Liver (tissue), 9 donors: Measurements from ENCODE around the gene SLC25A33. TPM values are rescaled to one million over a fixed set of nuclear protein-coding genes. Genes with fewer than 3 reads are reported as not detected.
A peak's percentile ranks its signal among the peaks of the same experiment; 100 is the strongest.

ENCODE experiments used
- DNase-seq: peaks from one replicate; pipeline ENCODE4 v3.0.0-alpha.2; 2017; ENCODE audit warnings: low spot score
- H3K27ac ChIP-seq, 2 donors: one replicate each; pipeline ENCODE4 v1.7.0; 2013; ENCODE audit warnings: inconsistent platforms in 2 of 2, low read length in 2 of 2, control low read depth in 1 of 2, low read depth in 1 of 2, mild to moderate bottlenecking in 1 of 2
- H3K27me3 ChIP-seq, 4 donors: one replicate each; pipeline versions ENCODE4 v1.6.1 to v1.7.0; 2013; ENCODE audit warnings: low read length in 3 of 4, inconsistent platforms in 1 of 4, mild to moderate bottlenecking in 1 of 4, moderate library complexity in 1 of 4; ENCODE audit not compliant: control insufficient read depth in 4 of 4, insufficient read depth in 4 of 4
- H3K36me3 ChIP-seq, 4 donors: one replicate each; pipeline versions ENCODE4 v1.6.1 to v1.7.0; 2013; ENCODE audit warnings: low read length in 3 of 4, mild to moderate bottlenecking in 3 of 4, low read depth in 1 of 4, moderate library complexity in 1 of 4; ENCODE audit not compliant: control insufficient read depth in 4 of 4, insufficient read depth in 3 of 4
- H3K4me1 ChIP-seq, 4 donors: one replicate each; pipeline versions ENCODE4 v1.6.1 to v1.7.0; 2013; ENCODE audit warnings: low read length in 3 of 4, mild to moderate bottlenecking in 3 of 4, moderate library complexity in 1 of 4; ENCODE audit not compliant: control insufficient read depth in 4 of 4, insufficient read depth in 4 of 4
- H3K4me3 ChIP-seq, 3 donors: one replicate each; pipeline versions ENCODE4 v1.6.1 to v1.7.0; 2013; ENCODE audit warnings: low read length in 3 of 3, control low read depth in 1 of 3, low read depth in 1 of 3, mild to moderate bottlenecking in 1 of 3
- H3K9ac ChIP-seq, 2 donors: one replicate each; pipeline ENCODE4 v1.7.0; 2013; ENCODE audit warnings: low read length in 2 of 2, mild to moderate bottlenecking in 2 of 2, moderate library complexity in 2 of 2, control low read depth in 1 of 2, low read depth in 1 of 2
- H3K9me3 ChIP-seq, 4 donors: one replicate each; pipeline versions ENCODE4 v1.6.1 to v1.7.0; 2013; ENCODE audit warnings: low read length in 3 of 4; ENCODE audit not compliant: control insufficient read depth in 4 of 4
- ATF3 ChIP-seq: IDR thresholded peaks from 2 replicates; pipeline ENCODE4 v1.6.1; 2016; ENCODE audit warnings: antibody characterized with exemption
- EGR1 ChIP-seq, 2 donors: IDR thresholded peaks; 2 replicates each; pipeline ENCODE4 v1.6.1; 2016 to 2018; ENCODE audit warnings: antibody characterized with exemption in 2 of 2, low read depth in 2 of 2
- FOXA1 ChIP-seq: IDR thresholded peaks from 2 replicates; pipeline ENCODE4 v1.6.1; 2016; ENCODE audit warnings: antibody characterized with exemption
- FOXA2 ChIP-seq: IDR thresholded peaks from 2 replicates; pipeline ENCODE4 v1.6.1; 2016; ENCODE audit warnings: antibody characterized with exemption
- GABPA ChIP-seq, 2 donors: IDR thresholded peaks in 1 of 2; conservative IDR thresholded peaks in 1 of 2; 2 replicates each; pipeline ENCODE4 v1.6.1; 2016; ENCODE audit warnings: antibody characterized with exemption in 2 of 2, mild to moderate bottlenecking in 1 of 2, moderate library complexity in 1 of 2
- HNF4A ChIP-seq, 2 donors: conservative IDR thresholded peaks; 2 replicates each; pipeline ENCODE4 v1.6.1; 2016; ENCODE audit warnings: antibody characterized with exemption in 2 of 2, mild to moderate bottlenecking in 2 of 2
- JUND ChIP-seq, 2 donors: IDR thresholded peaks; 2 replicates each; pipeline ENCODE4 v1.6.1; 2016; ENCODE audit warnings: antibody characterized with exemption in 2 of 2
- MAX ChIP-seq: IDR thresholded peaks from 2 replicates; pipeline ENCODE4 v1.6.1; 2016; ENCODE audit warnings: antibody characterized with exemption
- NR2F2 ChIP-seq: IDR thresholded peaks from 2 replicates; pipeline ENCODE4 v1.6.1; 2016; ENCODE audit warnings: antibody characterized with exemption
- RAD21 ChIP-seq, 2 donors: IDR thresholded peaks; 2 replicates each; pipeline ENCODE4 v1.6.1; 2016; ENCODE audit warnings: antibody characterized with exemption in 2 of 2, mild to moderate bottlenecking in 2 of 2
- RXRA ChIP-seq, 2 donors: IDR thresholded peaks; 2 replicates each; pipeline ENCODE4 v1.6.1; 2017 to 2018; ENCODE audit warnings: antibody characterized with exemption in 2 of 2, mild to moderate bottlenecking in 1 of 2
- SP1 ChIP-seq: IDR thresholded peaks from 2 replicates; pipeline ENCODE4 v1.6.1; 2018; ENCODE audit warnings: antibody characterized with exemption, mild to moderate bottlenecking
- TAF1 ChIP-seq: conservative IDR thresholded peaks from 2 replicates; pipeline ENCODE4 v1.6.1; 2016; ENCODE audit warnings: antibody characterized with exemption, mild to moderate bottlenecking
- YY1 ChIP-seq: IDR thresholded peaks from 2 replicates; pipeline ENCODE4 v1.6.1; 2016; ENCODE audit warnings: antibody characterized with exemption, mild to moderate bottlenecking
- WGBS: extraction: QIAGEN DNeasy Blood & Tissue Kit; methylation state at CpG from one replicate; pipeline ENCODE4 v1.1.7; 2013; 5-methylcytosine and 5-hydroxymethylcytosine counted together
- polyA plus RNA-seq, 2 donors: library from polyadenylated mRNA; stranded (reverse) in 1 of 2; unstranded in 1 of 2; fragments of 200-250 nt in 1 of 2; fragments of >200 nt in 1 of 2; fragmentation: Nextera tagmentation in 1 of 2; extraction: Ambion mirVana in 1 of 2; gene quantifications; one replicate each; pipeline versions ENCODE4 v1.2.1 to v1.2.3, GENCODE V29; 2013 to 2015
- total RNA-seq, 2 donors: library from RNA; depleted of rRNA; stranded (reverse); fragments of >200 nt; gene quantifications; one replicate each; pipeline ENCODE4 v1.2.3, GENCODE V29; 2014
- TF ChIP-seq, protein P1 (sequence below): IDR thresholded peaks from 2 replicates; pipeline ENCODE4 v1.6.1; 2016; ENCODE audit warnings: antibody characterized with exemption
- TF ChIP-seq, protein P2 (sequence below): fragments of 150-350 bp; IDR thresholded peaks from 2 replicates; pipeline ENCODE4 v1.5.1; 2017; ENCODE audit warnings: improper control_type of control experiment, low read depth, low read length; ENCODE audit not compliant: missing input control
- TF ChIP-seq, protein P3 (sequence below): IDR thresholded peaks from 2 replicates; pipeline ENCODE4 v1.6.1; 2016; ENCODE audit warnings: antibody characterized with exemption, mild to moderate bottlenecking
- donor health status: healthy.
- donor health status: healthy.
- donor health status: healthy.
- donor health status: healthy.
- donor health status: healthy.

The SLC25A33 gene
- total and polyA plus RNA-seq, 4 donors, result 6.9 to 19.1 (median 10.7) TPM

DNA sequence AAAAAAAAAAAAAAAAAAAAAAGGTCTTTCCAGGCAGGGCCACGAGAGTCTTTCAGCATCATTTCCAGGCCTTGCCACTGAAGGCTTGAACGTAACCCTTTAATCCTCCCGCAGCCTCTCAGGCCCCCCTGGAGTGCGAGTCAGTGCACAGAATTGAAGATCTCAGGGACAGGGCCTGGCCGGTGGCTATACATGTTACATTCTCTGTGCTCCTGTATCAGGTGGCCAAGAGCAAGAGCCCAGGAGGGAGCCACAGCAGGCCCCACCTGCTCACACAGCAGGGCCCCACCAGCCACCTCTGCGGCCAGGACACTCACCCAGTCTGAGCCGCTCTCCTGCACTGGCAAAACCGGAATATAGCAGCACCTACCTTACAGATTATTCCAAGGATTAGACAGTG, 34.1 kb upstream of the SLC25A33 start (continued):
- no peak for TF ChIP-seq YY1
- TF ChIP-seq RAD21 (IDR thresholded peaks at IDR 0.05), result no peak
- TF ChIP-seq FOXA1, result no peak
- TF ChIP-seq GABPA (IDR thresholded peaks at IDR 0.05 in 1 of 2, conservative IDR thresholded peaks at IDR 0.05 in 1 of 2), result no peak
- no peak for TF ChIP-seq MAX
- TF ChIP-seq RXRA (IDR thresholded peaks at IDR 0.05), result no peak
- TF ChIP-seq, protein P1, sequence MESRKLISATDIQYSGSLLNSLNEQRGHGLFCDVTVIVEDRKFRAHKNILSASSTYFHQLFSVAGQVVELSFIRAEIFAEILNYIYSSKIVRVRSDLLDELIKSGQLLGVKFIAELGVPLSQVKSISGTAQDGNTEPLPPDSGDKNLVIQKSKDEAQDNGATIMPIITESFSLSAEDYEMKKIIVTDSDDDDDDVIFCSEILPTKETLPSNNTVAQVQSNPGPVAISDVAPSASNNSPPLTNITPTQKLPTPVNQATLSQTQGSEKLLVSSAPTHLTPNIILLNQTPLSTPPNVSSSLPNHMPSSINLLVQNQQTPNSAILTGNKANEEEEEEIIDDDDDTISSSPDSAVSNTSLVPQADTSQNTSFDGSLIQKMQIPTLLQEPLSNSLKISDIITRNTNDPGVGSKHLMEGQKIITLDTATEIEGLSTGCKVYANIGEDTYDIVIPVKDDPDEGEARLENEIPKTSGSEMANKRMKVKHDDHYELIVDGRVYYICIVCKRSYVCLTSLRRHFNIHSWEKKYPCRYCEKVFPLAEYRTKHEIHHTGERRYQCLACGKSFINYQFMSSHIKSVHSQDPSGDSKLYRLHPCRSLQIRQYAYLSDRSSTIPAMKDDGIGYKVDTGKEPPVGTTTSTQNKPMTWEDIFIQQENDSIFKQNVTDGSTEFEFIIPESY, result no peak
- no peak for TF ChIP-seq HNF4A (conservative IDR thresholded peaks at IDR 0.05)

- 44% methylated on average over 8 of the region's 8 CpGs for WGBS
- Histone ChIP-seq H3K27ac (no peak overlapping the region), H3K9me3 (no peaks in the 10 kb centered on the region), H3K4me1 (peaks cover 0 to 23% (median 14%) of the 10 kb centered on the region in 4 donors), H3K36me3 (no peaks in the 10 kb centered on the region), H3K4me3 (no peak overlapping the region), H3K9ac (no peak overlapping the region), H3K27me3 (no peaks in the 10 kb centered on the region)
- TF ChIP-seq JUND (IDR thresholded peaks at IDR 0.05) (peak in 1 of 2 donors; percentile 31), RAD21 (IDR thresholded peaks at IDR 0.05) (peak in 1 of 2 donors; percentile 21), HNF4A (conservative IDR thresholded peaks at IDR 0.05) (peak; percentile 19 to 56), RXRA (IDR thresholded peaks at IDR 0.05) (peak; percentile 28 to 70), YY1 (no peak), NR2F2 (no peak)
- TF ChIP-seq, protein P1, result no peak
- no peak for DNase-seq
Observed at GRCh38 chr1:9506901-9507300, 32.4 kb upstream of the SLC25A33 start.

DNA sequence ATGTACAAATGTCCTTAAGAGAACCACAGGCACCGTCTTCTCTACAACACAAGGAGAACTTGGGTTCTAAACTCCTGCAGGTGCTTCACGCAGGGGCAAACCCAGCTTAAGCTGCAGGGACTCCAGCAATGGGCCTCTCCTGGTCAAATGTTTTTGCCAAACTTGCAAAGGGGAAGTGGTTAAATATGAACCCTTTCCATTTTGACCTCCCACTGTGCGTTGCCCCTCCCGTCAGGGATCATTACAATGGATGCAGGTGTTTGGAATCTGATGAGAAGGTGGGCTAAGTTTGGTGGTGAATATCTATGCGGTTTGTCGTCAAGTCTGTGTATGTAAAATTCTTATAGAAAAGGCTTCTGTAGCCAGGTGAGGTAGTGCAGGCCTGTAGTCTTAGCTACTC, 29.1 kb upstream of the SLC25A33 start:
- Histone ChIP-seq H3K4me1 (peaks cover 0 to 17% (median 9%) of the 10 kb centered on the region in 4 donors), H3K9me3 (no peaks in the 10 kb centered on the region), H3K4me3 (no peak overlapping the region), H3K36me3 (no peaks in the 10 kb centered on the region), H3K27me3 (no peaks in the 10 kb centered on the region), H3K27ac (no peak overlapping the region), H3K9ac (no peak overlapping the region)
- no peak for DNase-seq
- 96% methylated on average over 6 of the region's 6 CpGs for WGBS
- TF ChIP-seq HNF4A (conservative IDR thresholded peaks at IDR 0.05) (no peak), FOXA1 (no peak), YY1 (no peak), TAF1 (no peak), MAX (no peak), JUND (IDR thresholded peaks at IDR 0.05) (no peak), SP1 (no peak), EGR1 (IDR thresholded peaks at IDR 0.05; ENCODE audit: low read depth in 2 of 2) (no peak), ATF3 (no peak), RAD21 (IDR thresholded peaks at IDR 0.05) (no peak), RXRA (IDR thresholded peaks at IDR 0.05) (no peak), FOXA2 (no peak), NR2F2 (no peak)
- TF ChIP-seq, protein P1, result no peak
- TF ChIP-seq, protein P2, sequence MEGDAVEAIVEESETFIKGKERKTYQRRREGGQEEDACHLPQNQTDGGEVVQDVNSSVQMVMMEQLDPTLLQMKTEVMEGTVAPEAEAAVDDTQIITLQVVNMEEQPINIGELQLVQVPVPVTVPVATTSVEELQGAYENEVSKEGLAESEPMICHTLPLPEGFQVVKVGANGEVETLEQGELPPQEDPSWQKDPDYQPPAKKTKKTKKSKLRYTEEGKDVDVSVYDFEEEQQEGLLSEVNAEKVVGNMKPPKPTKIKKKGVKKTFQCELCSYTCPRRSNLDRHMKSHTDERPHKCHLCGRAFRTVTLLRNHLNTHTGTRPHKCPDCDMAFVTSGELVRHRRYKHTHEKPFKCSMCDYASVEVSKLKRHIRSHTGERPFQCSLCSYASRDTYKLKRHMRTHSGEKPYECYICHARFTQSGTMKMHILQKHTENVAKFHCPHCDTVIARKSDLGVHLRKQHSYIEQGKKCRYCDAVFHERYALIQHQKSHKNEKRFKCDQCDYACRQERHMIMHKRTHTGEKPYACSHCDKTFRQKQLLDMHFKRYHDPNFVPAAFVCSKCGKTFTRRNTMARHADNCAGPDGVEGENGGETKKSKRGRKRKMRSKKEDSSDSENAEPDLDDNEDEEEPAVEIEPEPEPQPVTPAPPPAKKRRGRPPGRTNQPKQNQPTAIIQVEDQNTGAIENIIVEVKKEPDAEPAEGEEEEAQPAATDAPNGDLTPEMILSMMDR, result no peak
- TF ChIP-seq, protein P3, sequence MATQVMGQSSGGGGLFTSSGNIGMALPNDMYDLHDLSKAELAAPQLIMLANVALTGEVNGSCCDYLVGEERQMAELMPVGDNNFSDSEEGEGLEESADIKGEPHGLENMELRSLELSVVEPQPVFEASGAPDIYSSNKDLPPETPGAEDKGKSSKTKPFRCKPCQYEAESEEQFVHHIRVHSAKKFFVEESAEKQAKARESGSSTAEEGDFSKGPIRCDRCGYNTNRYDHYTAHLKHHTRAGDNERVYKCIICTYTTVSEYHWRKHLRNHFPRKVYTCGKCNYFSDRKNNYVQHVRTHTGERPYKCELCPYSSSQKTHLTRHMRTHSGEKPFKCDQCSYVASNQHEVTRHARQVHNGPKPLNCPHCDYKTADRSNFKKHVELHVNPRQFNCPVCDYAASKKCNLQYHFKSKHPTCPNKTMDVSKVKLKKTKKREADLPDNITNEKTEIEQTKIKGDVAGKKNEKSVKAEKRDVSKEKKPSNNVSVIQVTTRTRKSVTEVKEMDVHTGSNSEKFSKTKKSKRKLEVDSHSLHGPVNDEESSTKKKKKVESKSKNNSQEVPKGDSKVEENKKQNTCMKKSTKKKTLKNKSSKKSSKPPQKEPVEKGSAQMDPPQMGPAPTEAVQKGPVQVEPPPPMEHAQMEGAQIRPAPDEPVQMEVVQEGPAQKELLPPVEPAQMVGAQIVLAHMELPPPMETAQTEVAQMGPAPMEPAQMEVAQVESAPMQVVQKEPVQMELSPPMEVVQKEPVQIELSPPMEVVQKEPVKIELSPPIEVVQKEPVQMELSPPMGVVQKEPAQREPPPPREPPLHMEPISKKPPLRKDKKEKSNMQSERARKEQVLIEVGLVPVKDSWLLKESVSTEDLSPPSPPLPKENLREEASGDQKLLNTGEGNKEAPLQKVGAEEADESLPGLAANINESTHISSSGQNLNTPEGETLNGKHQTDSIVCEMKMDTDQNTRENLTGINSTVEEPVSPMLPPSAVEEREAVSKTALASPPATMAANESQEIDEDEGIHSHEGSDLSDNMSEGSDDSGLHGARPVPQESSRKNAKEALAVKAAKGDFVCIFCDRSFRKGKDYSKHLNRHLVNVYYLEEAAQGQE, result no peak
